ENCODE data around the gene ASH1L.
"Not testable (repeated sequence)": the region's sequence is repeated elsewhere in the genome, so short reads cannot be mapped to it uniquely, and the experiment has no call there.

ASH1L gene, protein sequence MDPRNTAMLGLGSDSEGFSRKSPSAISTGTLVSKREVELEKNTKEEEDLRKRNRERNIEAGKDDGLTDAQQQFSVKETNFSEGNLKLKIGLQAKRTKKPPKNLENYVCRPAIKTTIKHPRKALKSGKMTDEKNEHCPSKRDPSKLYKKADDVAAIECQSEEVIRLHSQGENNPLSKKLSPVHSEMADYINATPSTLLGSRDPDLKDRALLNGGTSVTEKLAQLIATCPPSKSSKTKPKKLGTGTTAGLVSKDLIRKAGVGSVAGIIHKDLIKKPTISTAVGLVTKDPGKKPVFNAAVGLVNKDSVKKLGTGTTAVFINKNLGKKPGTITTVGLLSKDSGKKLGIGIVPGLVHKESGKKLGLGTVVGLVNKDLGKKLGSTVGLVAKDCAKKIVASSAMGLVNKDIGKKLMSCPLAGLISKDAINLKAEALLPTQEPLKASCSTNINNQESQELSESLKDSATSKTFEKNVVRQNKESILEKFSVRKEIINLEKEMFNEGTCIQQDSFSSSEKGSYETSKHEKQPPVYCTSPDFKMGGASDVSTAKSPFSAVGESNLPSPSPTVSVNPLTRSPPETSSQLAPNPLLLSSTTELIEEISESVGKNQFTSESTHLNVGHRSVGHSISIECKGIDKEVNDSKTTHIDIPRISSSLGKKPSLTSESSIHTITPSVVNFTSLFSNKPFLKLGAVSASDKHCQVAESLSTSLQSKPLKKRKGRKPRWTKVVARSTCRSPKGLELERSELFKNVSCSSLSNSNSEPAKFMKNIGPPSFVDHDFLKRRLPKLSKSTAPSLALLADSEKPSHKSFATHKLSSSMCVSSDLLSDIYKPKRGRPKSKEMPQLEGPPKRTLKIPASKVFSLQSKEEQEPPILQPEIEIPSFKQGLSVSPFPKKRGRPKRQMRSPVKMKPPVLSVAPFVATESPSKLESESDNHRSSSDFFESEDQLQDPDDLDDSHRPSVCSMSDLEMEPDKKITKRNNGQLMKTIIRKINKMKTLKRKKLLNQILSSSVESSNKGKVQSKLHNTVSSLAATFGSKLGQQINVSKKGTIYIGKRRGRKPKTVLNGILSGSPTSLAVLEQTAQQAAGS (N-terminal part only)

GRCh38 chr1:155562581-155563376 lies at the start of gene ASH1L:
Gene ASH1L, minus strand, starts transcription at chr1:155562803. Its CDS starts 41,284 bp downstream, at chr1:155521519.
- DNase-seq: peak; percentile 79 to 80

- not testable (repeated sequence) for DNase-seq
Observed at GRCh38 chr1:155610257-155610647, 47.6 kb upstream of the ASH1L start.

DNA sequence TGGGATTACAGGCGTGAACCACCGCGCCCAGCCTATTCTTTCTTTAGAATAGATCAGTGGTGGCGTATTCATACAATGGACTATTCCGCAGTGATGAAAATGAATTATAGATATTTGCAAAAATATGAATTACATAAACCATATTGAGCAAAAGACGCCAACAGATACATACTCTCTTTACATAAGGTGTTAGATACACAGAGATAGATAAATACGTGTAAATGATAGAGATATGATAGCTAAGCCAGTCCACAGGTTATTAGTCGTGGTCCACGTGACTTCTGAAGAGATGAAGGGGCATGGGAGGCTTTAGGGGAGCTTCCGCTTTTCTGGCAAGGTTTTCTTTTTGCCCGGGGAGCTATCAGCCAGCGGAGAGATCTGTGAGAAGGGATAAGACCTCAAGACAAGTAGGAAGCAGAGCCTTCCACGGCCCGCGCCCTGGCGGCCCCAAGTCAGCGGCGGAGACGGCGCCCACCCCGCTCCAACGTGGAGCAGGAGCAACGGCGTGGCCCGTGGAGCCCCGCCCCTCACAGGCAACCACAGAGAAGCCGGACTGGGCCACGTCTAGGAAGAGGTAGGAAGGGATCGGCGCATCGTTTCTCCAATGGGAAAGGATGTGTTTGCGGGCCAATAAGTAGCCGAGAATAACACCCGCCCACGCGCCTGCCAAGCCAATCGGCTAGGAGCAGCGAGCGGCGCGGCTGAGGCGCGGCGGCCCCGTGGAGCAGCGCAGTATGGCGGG lies 47.1 kb upstream of the ASH1L start, which contains the start of gene MSTO1:
Gene MSTO1 (plus strand): TSS at position 704 of the 742 bp plus-strand sequence. CDS start 31 bp downstream, at position 735.
- DNase-seq: peak; percentile 96 to 97

- no peak for DNase-seq
Observed at GRCh38 chr1:155608888-155609225, 46.3 kb upstream of the ASH1L start.

DNA sequence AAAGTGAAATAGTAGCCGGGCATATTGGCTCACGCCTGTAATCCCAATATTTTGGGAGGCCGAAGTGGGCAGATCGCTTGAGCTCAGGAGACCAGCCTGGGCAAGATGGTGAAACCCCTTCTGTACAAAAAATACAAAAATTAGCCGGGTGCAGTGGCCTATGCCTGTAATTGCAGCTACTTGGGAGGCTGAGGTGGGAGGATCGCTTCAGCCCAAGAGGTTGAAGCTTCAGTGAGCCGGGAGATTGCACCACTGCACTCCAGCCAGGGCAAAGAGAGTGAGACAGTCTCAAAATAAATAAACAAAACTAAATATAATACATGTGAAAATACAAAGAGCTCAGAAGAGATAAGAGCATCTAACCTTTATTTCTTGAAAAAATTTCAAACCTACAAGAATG lies 45.1 kb upstream of the ASH1L start:
- no peak for DNase-seq

- DNase-seq: not testable (repeated sequence)
Observed at GRCh38 chr1:155599828-155600572, 37.4 kb upstream of the ASH1L start.

GRCh38 chr1:155598842-155599331 lies 36.3 kb upstream of the ASH1L start:
- DNase-seq: peak in 1 of 2 experiments; percentile 20

DNA sequence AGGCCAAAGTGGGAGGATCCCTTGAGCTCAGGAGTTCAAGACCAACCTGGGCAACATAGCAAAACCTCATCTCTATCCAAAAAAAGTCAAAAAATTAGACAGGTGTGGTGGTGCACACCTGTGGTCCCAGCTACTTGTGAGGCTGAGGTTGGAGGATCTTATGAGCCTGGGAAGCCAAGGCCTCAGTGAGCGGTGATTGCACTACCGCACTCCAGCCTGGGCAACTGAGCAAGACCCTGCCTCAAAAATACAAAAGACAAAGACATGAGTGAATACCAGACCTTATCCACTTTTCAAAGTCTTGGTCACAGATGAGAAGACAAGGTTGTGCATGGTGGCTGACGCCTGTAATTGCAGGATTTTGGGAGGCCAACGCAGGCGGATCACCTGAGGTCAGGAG lies 34.3 kb upstream of the ASH1L start:
- no peak for DNase-seq

DNA sequence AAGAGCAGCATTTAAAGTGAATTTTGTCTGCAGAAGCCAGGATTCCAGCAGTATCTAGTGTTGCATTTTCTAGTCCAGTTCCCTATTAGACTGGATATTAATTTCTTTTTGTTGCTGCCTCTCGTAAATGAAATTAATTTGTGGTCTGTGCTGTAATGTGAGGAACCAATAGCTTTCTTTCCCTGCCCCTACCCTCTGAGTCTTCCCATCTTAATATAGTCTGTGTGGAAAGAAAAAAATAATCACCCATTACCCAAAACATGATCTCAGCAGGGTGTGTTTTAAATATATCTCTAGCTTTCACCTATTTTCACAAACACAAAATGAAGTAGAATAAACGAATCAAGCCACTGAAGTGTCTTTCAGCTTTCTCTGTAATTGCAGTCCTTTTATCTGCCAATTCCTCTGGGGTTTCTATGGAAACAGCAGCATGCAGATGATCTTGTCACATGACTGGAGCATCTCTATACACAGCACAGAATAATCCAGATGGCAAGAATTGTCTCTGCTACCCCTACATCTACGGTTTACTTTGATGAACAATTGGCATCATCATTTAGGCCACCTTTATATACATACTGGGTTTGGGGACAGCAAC lies 33.4 kb upstream of the ASH1L start:
- DNase-seq: not testable (repeated sequence)

DNA sequence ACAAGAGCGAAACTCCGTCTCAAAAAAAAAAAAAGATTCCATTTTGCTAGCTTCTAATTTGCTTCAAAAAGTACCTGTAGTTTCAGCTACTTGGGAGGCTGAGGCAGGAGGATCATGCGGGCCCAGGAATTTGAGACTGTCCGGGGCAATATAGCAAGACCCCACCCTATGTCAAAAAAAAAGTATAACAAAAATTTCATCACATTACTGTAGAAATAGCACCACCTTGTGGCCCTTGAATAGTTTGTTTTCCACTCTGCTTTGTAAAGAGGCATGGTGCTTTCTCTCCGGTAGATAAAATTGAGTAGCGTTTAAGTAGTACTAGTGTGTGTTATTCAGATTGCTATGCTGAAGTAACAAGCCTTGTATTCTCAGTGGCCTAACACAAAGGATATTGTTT lies 29.2 kb upstream of the ASH1L start:
- DNase-seq: peak; percentile 66 to 80

DNA sequence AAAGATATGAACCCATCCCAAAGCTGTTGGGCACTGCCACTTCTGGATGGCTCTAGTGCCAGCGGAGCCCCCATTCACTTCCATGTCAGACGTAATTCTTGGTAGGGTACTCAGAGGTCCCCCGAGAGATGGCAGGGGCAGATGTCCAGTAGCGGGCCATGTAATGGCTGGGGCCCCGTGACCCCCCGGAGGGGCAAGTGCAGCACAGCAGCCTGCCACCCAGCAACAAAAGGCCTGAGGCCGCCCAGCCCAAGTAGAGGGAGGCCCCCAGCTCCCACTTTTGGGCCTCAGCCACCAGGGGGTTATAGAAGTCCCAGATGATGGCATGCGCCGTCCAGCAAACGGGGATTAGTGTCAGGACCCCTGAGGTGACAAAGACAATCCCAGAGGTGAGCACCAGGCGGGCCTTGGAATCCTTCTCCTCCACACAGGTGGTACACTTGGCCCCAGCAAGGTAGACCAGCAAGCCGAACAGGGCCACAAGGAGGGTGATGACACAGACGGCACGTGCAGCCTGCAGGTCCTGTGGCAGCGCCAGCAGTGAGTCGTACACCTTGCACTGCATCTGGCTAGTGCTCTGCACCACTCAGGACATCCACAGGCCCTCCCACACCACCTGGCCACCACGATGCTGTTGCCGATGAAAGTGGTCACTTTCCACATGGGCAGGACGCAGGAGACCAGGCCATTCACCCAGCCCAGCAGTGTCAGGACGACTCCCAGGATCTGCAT lies 28.1 kb upstream of the ASH1L start:
- not testable (repeated sequence) for DNase-seq

- not testable (repeated sequence) for DNase-seq
Observed at GRCh38 chr1:155589282-155589681, 26.7 kb upstream of the ASH1L start.

DNA sequence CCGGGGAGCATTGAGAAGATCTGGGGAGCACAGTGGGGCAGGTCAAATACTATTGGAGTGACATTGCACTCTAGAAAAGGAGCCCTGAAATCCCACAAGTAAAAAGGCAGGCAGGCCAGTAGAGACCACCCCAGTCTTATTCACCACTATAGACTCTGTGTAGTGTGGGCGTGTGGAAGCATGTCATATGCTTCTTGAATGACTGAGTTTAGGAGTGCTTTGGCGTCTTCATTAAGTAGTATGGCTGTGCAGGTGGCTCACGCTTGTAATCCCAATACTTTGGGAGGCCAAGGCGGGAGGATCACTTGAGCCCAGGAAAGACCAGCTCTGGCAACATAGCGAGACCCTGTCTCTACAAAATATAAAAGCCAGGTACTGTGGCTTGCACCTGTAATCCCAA lies 21.2 kb upstream of the ASH1L start:
- DNase-seq: not testable (repeated sequence)

- DNase-seq: not testable (repeated sequence)
Observed at GRCh38 chr1:155575608-155576007, 13.0 kb upstream of the ASH1L start.

- DNase-seq: no peak
Observed at GRCh38 chr1:155574077-155574476, 11.5 kb upstream of the ASH1L start.

- DNase-seq: no peak
Observed at GRCh38 chr1:155570593-155570990, 8.0 kb upstream of the ASH1L start.

GRCh38 chr1:155569988-155570592 lies 7.5 kb upstream of the ASH1L start:
- DNase-seq: no peak

- peak in 1 of 2 experiments; percentile 26 for DNase-seq
Observed at GRCh38 chr1:155563377-155564022, 897 bp upstream of the ASH1L start.

Data from Kasumi-1 (cell line).